NCI-H2029 (cell line): ENCODE data around the gene COL18A1.
"Not testable (repeated sequence)": the region's sequence is repeated elsewhere in the genome, so short reads cannot be mapped to it uniquely, and the experiment has no call there.

Source experiments
- DNase-seq: peaks from one replicate; lab custom pipeline; 2025; lab: John Stamatoyannopoulos, UW

The COL18A1 gene

DNA sequence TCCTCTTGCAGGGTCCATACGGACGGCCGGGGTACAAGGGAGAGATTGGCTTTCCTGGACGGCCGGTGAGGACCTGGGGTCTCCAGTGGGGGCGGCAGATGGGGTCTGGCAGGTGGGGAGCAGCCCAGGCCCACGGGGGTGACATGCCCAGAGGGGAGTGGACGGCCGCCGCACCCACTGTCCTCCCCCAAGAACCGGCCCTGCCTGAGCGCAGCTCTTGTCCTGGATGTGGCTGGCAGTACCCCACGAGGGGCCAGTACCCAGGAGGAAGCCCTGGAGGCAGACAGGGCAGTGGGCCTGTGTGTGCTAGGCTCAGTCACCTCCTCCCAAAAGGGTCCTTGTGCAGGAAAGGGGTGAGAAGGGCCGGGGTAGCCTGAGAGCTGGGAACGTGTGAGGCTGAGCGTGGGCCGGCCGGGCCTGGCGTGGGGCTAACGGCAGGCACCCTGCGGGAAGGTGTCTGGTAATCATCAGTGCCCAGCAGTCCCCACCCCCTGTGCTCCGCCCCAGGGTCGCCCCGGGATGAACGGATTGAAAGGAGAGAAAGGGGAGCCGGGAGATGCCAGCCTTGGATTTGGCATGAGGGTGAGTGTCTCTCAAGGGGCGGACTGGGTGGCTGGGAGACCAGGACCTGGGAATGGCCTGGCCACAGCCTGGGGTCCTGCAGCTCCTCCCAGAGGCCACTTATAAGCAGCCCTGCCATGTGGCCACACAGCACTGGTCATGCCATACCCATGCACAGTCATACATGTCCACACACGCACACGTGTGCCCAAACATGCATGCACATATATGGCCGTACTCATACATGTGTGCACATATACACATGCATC lies 90.1 kb downstream of the COL18A1 start:
- no peak for DNase-seq

DNA sequence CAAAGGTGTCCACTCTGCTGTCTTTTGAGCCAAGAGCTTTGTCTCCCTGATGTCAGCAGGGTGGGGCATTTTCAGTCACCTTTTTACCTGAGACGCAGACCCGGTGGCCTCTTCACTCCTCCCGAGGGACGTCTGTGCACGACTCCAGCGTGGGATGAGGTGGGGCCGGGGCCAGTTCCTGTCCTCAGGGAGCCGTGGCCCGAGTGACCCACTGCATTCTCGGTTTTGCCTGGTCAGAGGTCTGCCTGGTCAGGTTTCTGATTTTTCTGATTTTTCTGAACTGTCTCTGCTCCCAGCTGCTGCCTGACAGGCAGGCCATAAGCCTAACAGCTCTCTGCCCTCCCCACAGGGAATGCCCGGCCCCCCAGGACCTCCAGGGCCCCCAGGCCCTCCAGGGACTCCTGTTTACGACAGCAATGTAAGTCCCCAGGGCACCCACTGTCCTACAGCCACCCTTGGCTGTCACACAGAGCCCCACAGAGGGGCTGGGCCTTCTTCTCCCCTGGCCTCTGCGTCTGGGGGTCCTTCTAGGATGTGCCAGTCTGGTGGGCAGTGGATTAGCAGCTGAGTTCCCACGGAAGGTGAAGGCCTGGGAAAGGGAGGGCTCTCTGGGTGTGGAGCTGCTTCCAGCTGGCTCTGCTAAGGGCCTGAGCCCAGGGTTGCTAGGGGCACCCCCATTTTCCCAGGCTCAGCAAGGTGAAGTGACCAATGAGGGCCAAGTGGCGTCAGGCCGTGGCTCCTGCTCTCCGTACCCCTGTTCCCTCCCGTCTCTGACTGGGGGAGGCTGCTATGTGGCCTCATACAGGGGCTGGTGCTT lies 91.4 kb downstream of the COL18A1 start:
- DNase-seq, result no peak

DNA sequence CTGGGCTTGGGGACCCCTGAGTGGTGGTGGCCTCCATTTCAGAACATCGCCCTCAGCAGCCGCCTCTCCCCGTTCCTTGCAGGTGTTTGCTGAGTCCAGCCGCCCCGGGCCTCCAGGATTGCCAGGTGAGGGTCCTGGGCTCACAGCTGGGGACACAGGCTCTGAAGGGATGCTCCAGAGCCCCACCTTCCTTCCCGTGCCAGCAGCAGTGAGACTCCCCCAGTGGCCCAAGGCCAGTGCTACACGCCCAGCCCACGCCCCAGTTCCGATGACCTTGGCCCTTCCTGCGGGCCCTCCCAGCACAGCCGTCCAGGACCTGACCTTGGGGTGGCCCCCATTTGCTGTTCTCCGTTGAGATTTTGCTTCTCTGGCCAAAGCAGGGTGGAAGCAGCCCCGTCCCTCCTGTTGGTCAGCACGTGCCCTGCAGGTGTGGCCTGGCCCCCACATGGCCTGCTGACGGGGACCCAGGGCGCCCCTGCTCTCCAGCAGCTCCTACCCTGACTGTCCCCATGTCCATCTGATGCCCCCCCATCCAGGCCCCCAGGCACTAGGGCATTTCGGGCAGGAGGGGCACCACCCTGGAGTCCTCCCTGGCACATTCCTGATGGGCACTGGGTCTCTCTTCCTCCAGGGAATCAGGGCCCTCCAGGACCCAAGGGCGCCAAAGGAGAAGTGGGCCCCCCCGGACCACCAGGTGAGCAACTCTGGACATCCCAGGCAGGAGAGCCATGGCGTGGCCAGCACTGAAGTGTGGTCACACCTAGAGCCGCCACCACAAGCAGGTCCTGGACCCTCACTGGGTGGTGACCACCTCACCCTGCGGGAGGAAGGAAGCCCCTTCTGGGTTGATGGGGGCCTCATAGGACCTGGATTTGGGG lies 92.2 kb downstream of the COL18A1 start:
- no peak for DNase-seq

DNA sequence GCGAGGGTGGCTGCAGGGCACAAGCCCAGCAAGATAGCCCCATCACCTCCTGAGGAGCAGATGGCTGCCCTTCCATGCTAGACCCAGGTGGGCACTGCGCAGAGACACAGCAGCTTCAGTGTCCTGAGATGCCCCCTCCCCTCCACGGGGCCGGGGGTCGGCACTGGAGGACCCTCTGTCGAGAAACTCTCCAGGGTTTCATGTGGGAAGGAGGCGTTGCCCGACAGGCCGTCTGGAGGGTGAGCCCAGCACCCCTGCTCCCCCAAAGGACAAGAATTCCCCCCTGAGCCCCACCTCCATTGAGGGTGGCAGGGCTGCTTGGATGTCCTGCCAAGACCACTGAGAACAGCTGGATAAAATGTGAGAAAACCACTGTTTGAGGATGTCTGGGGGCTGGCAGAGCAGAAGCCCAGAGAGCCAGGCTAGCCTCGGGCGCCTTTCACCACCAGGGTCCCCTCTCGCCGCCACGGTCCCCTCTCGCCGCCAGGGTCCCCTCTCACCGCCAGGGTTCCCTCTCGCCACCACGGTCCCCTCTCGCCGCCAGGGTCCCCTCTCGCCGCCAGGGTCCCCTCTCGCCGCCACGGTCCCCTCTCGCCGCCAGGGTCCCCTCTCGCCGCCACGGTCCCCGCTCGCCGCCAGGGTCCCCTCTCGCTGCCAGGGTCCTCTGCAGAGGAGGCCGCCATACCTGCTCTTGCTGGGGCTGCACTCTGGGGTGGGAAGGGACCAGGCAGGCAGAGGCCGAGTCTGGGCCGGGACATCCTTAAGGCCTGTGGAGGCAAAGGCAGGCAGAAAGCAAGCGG lies 93.1 kb downstream of the COL18A1 start:
- DNase-seq, result no peak

DNA sequence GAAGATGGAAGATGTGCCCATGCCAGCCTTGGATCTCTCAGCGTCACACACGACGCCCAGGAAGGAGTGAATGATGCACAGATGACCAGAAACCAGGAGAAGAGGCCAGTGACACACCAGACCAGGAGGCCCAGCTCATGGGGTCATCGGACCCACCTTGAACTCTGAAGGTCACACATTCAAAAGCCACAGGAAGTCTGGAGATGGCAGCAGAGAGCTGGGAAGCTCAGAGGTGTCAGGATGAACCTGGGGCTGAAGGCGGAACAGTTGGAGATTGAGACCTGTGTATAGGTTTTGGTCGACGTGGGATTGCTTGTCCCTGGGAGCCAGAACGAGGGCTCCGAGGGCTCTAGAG lies 93.7 kb downstream of the COL18A1 start:
- DNase-seq, result no peak

DNA sequence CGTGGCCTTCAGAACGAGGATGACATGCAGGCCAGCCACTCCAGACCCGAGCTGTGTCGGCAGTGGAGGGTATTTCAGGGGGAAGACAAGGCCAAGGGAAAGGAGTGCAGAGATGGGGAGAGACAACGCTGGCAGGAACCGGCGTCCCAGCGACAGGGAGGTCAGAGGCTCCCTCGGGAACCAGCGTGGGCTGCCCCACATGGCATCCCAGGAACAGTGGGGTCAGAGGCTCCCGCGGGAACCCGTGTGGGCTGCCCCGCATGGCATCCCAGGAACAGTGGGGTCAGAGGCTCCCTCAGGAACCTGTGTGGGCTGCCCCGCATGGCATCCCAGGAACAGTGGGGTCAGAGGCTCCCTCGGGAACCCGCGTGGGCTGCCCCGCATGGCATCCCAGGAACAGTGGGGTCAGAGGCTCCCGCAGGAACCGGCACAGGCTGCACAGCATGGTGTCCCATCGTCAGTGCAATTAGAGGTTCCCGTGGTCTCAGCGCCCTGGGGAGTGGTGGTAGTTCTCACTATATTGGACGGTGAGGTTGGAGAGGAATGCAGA lies 94.3 kb downstream of the COL18A1 start:
- DNase-seq, result no peak

DNA sequence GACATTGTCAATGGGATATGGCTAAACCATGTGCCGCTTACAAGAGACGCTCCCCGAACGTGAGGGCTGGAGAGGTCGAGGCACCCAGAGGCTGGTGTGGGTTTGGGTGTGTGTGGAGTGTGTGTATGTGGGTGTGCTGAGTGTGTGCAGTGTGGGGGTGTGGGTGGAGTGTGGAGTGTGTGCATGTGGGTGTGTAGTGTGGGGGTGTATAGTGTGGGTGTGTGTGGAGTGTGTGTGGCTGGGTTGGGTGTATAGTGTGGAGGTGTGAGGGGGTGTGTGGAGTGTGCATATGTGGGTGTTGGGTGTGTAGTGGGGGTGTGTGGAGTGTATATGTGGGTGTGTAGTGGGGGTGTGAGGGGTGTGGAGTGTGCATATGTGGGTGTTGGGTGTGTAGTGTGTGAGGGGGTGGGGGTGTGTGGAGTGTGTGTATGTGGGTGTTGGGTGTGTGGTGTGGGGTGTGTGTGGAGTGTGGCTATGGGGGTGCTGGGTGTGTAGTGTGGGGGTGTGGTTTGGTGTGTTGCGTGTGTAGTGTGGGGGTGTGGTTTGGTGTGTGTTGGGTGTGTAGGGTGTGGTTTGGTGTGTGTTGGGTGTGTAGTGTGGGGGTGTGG lies 95.1 kb downstream of the COL18A1 start:
- DNase-seq, result no peak

DNA sequence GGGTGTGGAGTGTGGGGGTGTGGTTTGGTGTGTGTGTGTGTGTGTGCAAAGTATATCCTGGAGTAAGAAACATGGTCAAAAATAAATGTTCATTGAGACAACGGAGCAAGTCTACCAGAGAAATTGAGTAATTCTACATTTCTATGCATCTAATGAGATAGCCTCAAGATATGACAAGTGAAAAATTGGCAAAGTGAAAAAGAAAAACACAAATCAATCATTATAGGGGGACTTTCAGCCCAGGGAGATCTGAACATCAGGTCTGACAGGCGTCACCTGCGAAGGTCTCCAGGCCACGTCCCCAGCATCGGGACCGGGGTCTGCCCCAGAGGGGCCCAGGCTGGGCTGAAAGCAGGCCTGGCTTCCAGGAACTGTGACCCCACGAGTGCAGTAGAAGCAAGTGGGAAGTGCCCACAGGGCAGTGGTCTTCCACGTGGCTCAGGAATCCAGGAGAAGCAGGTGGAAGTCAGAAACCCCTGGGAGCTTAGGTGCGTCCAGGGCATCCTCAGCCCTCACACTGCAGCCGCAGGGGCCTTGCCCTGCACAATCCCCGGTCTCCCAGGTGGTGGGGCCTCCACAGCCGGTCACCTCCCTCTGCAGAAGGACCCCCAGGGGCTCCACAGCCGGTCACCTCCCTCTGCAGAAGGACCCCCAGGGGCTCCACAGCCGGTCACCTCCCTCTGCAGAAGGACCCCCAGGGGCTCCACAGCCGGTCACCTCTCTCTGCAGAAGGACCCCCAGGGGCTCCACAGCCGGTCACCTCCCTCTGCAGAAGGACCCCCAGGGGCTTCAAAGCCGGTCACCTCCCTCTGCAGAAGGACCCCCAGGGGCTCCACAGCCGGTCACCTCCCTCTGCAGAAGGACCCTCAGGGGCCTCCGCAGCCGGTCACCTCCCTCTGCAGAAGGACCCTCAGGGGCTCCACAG lies 96.4 kb downstream of the COL18A1 start:
- DNase-seq, result not testable (repeated sequence)

DNA sequence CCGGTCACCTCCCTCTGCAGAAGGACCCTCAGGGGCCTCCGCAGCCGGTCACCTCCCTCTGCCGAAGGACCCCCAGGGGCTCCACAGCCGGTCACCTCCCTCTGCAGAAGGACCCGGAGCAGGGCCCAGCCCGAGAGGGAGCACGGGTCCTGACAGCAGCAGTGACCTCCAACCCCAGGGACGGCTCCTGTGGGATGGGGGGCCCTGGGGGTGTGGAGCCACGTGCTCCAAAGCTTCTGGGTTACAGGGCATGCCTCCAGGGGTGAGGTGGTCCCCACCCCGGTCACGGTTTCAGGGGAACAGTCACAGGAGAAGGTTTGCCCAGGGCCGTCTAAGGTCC lies 97.0 kb downstream of the COL18A1 start:
- no peak for DNase-seq

DNA sequence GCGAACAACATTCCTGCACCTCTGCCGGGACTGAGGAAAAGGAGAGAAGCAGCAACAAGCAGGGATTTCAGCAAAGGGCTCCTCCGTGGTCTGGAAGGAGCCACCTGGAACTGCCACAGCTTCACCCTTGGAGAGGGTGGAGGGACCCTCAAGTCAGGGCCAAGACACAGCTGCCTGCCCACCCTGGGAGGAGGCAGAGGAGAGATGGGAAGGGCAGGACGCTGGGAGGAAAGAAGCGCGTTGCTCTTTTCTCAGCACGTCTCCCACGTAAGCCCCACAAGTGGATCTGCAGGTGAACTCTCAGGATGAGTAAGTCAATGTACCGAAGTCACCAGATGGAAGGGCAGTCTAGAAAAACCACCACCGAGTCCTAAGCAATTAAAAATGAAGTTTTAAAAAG lies 97.6 kb downstream of the COL18A1 start:
- no peak for DNase-seq

DNA sequence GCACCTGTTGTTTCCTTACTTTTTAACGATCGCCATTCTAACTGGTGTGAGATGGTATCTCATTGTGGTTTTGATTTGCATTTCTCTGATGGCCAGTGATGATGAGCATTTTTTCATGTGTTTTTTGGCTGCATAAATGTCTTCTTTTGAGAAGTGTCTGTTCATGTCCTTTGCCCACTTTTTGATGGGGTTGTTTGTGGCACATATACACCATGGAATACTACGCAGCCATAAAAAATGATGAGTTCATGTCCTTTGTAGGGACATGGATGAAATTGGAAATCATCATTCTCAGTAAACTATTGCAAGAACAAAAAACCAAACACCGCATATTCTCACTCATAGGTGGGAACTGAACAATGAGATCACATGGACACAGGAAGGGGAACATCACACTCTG lies 98.3 kb downstream of the COL18A1 start:
- DNase-seq, result not testable (repeated sequence)

DNA sequence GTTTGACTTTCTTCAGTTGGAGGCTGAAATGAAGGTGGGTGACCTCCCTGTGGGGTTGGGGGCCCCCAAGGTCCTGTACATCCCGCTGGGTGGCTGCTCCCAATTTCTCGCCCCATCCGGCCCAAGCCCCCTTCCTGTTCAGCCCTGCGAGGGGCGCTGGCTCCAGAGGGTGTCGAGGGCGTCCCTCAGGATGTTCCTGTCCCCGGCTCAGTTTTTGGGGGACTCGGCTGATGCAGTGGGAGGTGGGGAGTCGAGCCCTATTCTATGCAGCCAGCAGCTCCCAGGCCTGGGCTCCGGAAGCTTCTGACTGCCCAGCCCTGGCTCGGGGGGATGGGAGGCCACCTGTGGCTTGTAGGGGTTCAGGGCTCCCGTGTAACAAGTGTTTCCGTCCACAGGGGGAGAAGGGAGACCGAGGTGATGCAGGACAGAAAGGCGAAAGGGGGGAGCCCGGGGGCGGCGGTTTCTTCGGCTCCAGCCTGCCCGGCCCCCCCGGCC lies 99.1 kb downstream of the COL18A1 start:
- DNase-seq, result no peak

DNA sequence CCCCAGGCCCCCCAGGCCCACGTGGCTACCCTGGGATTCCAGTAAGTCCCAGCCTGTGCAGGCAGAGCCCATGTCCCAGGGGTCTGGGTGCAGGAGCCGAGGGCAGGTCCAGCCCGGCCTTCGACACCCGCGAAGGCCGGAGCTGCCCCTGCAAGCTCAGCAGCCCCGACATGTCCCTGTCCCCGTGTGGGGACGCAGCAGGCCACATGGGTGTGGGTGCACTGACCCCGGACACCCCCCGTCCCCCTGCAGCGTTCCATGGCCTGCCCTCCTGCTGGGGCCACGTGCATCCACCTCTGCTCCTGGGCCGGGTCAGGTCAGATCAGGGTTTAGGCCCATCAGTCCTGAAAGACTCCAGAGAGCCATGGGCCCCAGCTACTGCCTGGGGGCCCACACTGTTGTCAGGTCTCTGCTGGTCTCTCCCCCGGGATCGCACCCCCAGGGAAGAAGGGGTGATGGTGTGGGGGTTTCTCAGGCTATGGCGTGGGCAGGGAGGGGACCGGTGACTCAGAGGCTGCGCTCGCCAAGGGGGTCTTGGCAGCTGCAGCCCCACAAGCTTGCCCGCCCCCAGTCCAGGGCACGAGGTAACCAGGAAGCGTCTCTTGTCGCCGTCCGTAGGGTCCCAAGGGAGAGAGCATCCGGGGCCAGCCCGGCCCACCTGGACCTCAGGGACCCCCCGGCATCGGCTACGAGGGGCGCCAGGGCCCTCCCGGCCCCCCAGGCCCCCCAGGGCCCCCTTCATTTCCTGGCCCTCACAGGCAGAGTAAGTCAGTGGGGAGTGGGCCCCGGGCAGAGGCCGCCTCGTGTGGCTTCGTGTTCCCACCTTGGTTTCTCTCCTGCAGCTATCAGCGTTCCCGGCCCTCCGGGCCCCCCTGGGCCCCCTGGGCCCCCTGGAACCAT lies 99.8 kb downstream of the COL18A1 start:
- no peak for DNase-seq

DNA sequence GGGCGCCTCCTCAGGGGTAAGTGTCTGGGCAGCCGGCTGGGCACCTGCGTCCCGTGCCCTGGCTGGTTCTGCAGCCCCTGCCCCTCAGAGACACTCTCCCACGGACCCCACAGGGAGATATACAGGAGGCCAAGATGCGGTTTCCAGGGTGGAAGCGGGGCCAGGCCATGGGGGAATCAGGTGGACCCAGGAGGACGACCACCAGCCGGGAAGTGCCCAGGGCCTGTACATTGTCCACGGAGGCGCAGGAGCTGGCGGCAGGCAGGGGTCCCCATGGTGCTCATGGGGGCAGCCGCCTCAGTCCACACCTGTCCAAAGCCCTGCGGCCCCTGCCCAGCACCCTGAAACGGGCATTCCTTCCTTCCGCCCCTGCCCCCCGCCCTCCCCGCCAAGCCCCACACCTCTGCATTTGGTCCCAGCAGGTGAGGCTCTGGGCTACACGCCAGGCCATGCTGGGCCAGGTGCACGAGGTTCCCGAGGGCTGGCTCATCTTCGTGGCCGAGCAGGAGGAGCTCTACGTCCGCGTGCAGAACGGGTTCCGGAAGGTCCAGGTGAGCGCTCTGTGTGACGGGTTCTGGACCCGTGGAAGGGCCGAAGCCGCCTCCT lies 100.6 kb downstream of the COL18A1 start:
- DNase-seq, result no peak

DNA sequence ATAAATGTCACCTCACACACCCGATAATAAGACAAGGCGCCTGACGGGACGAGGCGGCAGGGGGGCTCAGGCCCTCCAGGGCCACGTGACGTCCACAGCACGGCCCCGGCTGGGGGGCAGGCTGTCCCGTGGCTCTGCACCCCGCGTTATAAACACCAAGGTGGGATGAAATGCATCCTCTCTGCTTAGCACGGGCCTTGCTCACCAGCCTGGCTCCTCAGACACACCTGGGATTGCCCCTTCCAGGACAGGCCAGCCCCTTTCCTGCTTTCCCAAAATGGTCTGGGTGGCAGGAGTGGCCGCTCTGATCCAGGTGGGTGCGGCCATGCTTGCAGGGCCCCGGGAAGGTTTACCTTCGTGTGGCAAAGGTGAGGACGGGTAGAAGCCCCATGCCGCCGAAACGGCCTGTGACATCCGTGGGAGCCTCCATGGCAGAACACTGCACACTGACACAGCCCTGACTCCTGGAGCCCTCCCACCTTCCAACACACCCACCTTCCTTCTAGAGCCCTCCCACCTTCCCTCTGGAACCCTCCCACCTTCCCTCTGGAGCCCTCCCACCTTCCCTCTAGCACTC lies 101.4 kb downstream of the COL18A1 start:
- DNase-seq, result no peak

DNA sequence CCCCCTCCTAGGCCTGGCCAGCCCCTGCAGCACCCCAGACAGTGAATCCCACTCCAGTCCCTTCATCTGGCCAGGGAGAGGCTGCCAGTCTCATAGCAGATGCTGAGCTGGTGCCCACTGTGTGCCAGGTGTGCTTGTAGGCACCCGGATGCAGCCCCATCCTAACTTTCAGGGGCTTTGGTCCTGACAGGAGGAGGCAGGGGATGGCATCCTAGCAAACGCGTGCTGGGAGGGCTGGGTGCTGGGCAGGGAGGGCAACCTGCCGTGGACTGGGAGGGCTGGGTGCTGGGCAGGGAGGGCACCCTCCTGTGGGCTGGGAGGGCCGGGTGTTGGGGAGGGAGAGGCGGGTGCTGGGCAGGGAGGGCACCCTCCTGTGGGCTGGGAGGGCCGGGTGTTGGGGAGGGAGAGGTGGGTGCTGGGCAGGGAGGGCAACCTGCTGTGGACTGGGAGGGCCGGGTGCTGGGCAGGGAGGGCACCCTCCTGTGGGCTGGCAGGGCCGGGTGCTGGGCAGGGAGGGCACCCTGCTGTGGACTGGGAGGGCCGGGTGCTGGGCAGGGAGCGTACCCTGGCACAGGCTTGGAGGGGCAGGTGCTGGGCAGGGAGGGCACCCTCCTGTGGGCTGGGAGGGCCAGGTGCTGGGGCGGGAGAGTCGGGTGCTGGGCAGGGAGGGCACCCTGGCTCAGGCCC lies 102.0 kb downstream of the COL18A1 start:
- DNase-seq, result no peak

DNA sequence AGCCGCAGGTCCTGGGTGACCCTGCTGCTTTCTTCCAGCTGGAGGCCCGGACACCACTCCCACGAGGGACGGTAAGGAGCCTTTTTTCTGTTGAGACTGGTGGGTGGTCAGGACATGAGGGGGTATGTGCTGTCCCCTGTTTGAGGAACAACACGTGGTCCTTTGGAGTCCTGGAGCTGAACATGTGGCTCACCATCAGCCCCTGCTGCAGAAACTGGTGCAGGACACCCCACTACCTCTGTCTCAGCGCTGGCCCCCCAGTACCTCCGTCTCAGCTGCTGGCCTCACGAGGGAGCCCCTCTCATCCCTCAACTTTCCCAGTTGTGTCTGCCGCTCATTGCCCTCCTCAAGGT lies 102.5 kb downstream of the COL18A1 start:
- no peak for DNase-seq
